ENCODE data around the gene HOMER3.
"Not testable (repeated sequence)": the region's sequence is repeated elsewhere in the genome, so short reads cannot be mapped to it uniquely, and the experiment has no call there.

Gene HOMER3

GRCh38 chr19:18922228-18922985 lies 18.6 kb downstream of the HOMER3 start:
- no peak for DNase-seq

DNA sequence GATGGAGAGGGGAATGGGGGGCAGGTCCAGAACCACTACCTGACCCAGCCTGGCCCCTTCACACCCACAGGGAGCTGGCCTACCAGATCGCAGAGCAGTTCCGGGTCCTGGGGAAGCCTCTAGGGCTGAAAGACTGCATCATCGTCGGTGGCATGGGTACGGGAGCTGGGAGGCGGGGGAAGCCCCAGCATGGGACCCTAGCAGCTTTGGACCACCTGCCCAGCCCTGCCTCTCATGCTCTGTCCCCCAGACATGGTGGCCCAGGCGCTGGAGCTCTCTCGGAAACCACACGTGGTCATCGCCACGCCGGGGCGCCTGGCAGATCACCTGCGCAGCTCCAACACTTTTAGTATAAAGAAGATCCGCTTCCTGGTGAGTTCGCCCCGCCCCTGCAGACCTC lies 19.4 kb downstream of the HOMER3 start:
- DNase-seq = no peak

- no peak for DNase-seq
Observed at GRCh38 chr19:18920400-18920799, 20.6 kb downstream of the HOMER3 start.

- no peak for DNase-seq
Observed at GRCh38 chr19:18919900-18920214, 21.2 kb downstream of the HOMER3 start.

- DNase-seq = peak; percentile 93 to 96
Observed at GRCh38 chr19:18919086-18919899, 21.7 kb downstream of the HOMER3 start, which contains the start of the genes COPE and DDX49. Gene COPE, minus strand, starts transcription at chr19:18919387. Its CDS starts 39 bp downstream, at chr19:18919348. Gene DDX49, plus strand, starts transcription at chr19:18919715. Its CDS starts 27 bp downstream, at chr19:18919742.

DNA sequence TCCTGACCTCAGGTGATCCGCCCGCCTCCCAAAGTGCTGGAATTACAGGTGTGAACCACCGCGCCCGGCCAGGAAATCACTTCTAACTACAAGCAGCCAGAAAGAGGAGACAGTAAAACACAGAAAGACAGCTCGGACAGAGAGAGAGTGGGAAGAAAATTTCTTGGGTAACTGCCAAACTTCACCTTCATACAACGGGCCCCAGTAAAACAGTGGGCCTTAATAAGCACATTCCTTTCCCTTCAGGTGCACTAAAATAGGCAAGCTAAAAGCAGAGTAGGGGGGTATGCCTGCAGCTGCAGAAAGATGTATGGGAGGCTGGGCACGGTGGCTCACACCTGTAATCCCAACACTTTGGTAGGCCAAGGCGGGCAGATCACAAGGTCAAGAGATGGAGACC lies 23.4 kb downstream of the HOMER3 start:
- DNase-seq = not testable (repeated sequence)

DNA sequence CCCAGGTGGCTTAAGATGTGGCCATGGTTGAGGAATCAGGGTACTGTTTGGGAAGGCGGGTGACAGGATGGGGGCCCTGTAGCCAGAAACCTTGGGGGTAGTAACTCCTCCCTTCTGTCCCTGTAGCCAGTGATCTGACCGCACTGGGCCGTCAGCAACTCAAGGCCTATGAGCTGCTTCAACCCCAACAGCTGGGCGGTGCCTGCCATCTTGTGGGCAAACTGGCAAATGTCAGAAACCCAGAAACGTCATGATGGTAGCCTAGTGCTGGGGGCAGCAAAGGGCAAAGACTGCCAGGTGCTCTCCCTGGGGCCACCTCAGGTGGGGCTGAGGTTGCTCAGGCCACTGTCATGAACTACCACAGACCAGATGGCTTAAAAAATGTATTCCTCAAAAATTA lies 25.4 kb downstream of the HOMER3 start:
- no peak for DNase-seq

GRCh38 chr19:18913466-18913865 lies 27.6 kb downstream of the HOMER3 start:
- DNase-seq = no peak

- DNase-seq = no peak
Observed at GRCh38 chr19:18912933-18913332, 28.1 kb downstream of the HOMER3 start.

- DNase-seq = no peak
Observed at GRCh38 chr19:18910801-18911436, 30.1 kb downstream of the HOMER3 start.

DNA sequence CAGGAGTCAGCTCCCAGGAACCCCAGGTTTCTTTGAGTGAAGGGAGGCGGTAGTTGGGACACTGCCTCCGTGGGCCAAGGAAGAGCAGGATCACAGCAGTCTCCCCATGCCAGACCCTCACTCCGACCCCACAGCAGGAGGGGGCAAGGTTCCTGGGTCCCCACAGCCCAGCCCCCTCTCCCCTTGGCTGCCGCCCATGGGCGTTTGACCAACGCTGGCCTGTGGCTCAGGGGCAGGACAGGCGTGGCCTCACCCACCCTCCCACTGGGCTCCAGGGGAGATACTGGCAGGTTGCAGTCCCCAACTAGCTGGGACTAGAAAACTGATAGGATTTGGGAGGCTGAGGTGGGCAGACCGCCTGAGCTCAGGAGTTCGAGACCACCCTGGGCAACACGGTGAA lies 31.0 kb downstream of the HOMER3 start:
- DNase-seq = no peak

- no peak for DNase-seq
Observed at GRCh38 chr19:18908917-18909619, 31.9 kb downstream of the HOMER3 start.

GRCh38 chr19:18906605-18907519 lies 34.2 kb downstream of the HOMER3 start:
- DNase-seq = no peak

DNA sequence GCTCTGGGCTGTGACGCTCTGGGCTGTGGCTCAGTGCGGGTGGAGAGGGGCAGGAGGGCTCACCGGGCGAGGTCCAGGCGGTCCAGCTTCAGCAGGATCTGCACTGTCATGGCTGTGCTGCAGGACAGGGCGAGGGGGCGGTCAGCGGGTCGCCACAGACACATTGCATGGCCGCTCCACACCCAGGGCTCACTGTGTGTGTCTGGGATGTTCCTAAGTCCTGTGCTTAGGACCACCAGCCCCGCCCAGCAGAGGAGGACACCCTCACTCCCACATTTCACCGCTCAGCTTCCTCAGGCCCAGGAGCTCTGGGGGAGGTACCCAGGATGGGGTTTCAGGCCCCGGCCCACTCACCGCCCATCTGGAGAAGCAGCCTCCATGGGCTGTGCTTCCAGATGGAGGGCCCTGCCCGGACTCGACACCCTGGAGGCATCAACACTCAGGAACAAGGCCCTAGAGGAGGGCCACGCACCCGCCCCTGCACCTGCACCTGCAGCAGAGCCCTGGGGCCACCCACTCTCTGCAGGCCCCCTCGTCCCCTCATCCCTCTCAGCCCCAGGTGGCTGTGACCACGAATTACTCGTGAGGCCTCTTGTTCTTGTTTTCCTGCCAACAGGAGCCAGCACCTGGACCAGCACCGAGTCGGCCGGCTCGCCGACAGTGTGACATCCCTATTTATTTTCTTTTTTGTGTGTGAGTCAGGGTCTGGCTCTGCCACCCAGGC lies 35.3 kb downstream of the HOMER3 start:
- DNase-seq = no peak

DNA sequence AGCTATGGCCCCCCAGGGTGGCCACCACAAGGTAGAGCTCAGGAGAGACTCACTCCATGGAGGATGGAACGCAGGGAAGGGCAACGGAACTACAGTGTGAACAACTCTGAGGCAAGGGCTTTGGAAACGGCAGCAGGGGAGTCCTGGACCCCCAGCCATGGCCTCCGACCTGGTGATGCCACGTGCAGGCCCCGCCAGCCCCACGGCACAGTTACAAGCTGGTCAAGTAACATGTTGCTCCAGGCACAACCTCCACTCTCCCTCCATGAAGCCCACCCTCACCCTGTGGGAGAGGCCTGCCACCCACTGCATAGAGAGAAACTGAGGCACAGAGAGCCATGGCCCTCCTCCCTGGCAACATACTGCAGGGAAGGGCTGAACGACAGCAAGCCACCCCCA lies 36.0 kb downstream of the HOMER3 start:
- DNase-seq = no peak

DNA sequence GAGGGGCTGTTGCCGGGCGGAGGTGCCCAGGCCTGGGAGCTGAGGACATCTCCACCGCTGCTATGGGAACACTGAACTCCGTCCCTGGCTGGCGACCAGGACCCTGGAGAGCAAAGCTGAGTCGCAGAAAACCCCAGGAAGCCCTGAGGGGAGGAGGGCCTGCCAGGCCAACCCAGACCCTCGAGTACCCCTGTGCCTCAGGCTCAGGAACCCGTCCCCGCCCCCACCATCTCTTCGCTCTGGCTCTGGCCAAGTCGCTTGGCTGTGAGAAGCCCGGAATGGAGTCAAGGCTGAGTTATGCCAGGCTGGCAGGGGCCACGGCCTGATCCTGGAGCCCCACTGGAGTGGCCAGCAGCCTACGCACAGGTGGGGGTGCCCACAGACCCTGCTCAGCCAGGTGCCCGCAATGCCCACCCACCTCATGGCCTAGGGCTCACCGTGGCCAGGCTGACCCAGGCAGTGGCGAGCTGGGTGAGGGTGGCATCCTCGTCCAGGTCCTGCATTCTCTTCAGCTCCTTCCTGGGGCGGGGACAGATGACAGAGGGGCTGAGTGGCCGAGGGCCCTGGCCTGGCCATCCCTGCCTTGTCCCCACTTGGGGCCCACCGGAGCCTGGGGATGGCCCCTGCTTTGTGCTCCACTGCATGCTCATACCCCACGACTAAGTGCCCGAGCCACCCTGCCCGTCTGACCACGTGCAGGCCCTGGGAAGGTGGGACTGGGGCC lies 36.5 kb downstream of the HOMER3 start:
- DNase-seq = no peak

DNA sequence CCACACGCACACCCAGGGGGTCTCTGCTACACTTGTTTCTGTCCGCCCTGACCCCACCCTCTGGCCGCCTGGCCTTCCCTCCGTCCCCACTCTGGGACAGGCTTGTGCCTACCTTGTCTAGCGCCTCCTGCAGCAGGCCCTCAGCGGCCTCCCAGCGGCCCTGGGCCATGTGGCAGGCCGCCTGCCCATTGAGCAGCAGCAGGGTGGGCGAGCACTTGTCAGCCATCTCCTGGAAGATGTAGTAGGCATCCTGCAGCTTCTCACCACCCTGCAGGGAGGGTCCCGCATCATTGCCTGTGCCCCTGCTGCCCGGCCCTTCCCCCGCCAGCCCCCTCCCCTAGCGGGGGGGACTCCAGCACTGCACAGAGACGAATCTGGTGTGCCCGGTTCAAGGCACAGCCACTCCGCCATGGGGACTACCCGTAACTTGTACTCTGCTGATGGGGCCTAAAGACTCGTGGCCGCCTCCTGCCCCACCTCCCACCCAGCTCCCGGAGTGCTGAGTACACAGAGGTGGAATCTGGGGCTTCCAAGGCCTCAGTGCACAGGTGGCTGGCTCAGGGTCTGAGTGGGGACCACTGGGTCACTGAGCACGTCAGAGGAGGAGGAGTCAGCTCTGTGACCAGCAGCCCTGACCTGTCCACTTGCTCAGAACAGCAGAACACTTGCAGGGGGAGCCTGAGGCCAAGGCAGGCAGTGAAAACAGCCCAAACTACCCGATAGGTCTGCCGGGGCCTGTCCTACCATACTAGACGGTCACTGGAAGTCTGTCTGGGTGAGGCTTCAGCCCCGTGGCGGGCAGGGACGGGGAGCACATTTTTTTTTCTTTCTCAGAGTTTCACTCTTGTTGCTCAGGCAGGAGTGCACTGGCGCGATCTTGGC lies 37.6 kb downstream of the HOMER3 start:
- DNase-seq = no peak

GRCh38 chr19:18902519-18902918 lies 38.5 kb downstream of the HOMER3 start:
- DNase-seq = not testable (repeated sequence)

- no peak for DNase-seq
Observed at GRCh38 chr19:18901491-18901890, 39.5 kb downstream of the HOMER3 start.

Data from activated CD4-positive, alpha-beta T cell treated with anti-CD3 and anti-CD28 coated beads for 4 hours (primary cell).